HepG2 (cell line): ENCODE results near the gene ADH4. TPM values are rescaled to one million over a fixed set of nuclear protein-coding genes. Genes with fewer than 3 reads are reported as not detected.

Experiments
- ARNT2 ChIP-seq: sonication (generic); formaldehyde crosslinking; IDR thresholded peaks from 2 replicates; pipeline ENCODE4 v1.8.0; 2022; ENCODE audit warnings: mild to moderate bottlenecking, low read depth, missing genetic modification reagents, moderate library complexity
- ATF3 ChIP-seq: sonication (generic); formaldehyde crosslinking; IDR thresholded peaks from 2 replicates; pipeline ENCODE4 v1.4.0; 2020; ENCODE audit warnings: missing genetic modification reagents
- CHD2 ChIP-seq: IDR thresholded peaks from 2 replicates; pipeline ENCODE4 v1.6.1; 2011; ENCODE audit warnings: low read depth, low read length, improper control_type of control experiment
- CREB1 ChIP-seq, 2 experiments: fragments of 450-650 bp in 1 of 2; IDR thresholded peaks; 2 replicates each; pipeline ENCODE4 v1.6.1; 2016 to 2017; ENCODE audit warnings: control low read depth in 1 of 2, mild to moderate bottlenecking in 1 of 2, missing compliant biosample characterization in 1 of 2, missing genetic modification characterization in 1 of 2
- DMAP1 ChIP-seq: IDR thresholded peaks from 2 replicates; pipeline ENCODE4 v1.6.1; 2016
- FOXP4 ChIP-seq: sonication (generic); formaldehyde crosslinking; IDR thresholded peaks from 2 replicates; pipeline ENCODE4 v1.4.0; 2020; ENCODE audit warnings: missing genetic modification reagents
- GATAD1 ChIP-seq: IDR thresholded peaks from 2 replicates; pipeline ENCODE4 v1.6.1; 2016; ENCODE audit warnings: missing genetic modification reagents, missing compliant biosample characterization
- KLF13 ChIP-seq: sonication (generic); formaldehyde crosslinking; IDR thresholded peaks from 2 replicates; pipeline ENCODE4 v1.4.0; 2020; ENCODE audit warnings: mild to moderate bottlenecking, missing genetic modification reagents
- LRRFIP1 ChIP-seq: sonication (generic); formaldehyde crosslinking; conservative IDR thresholded peaks from 2 replicates; pipeline ENCODE4 v1.4.0; 2020; ENCODE audit warnings: missing genetic modification reagents
- POGZ ChIP-seq: sonication (generic); formaldehyde crosslinking; IDR thresholded peaks from 2 replicates; pipeline ENCODE4 v1.4.0; 2020; ENCODE audit warnings: mild to moderate bottlenecking, missing genetic modification reagents
- REXO4 ChIP-seq: sonication (generic); formaldehyde crosslinking; IDR thresholded peaks from 2 replicates; pipeline ENCODE4 v1.8.0; 2022; ENCODE audit warnings: missing genetic modification reagents, mild to moderate bottlenecking, borderline replicate concordance
- SOX6 ChIP-seq, 2 experiments: fragments of 450-650 bp in 1 of 2; sonication (generic) in 1 of 2; formaldehyde crosslinking in 1 of 2; IDR thresholded peaks; 2 replicates each; pipeline versions ENCODE4 v1.4.0 to v1.6.1; 2017 to 2020; ENCODE audit warnings: antibody characterized with exemption in 1 of 2, mild to moderate bottlenecking in 1 of 2, missing genetic modification reagents in 1 of 2
- TBP ChIP-seq: sonication (generic); formaldehyde crosslinking; IDR thresholded peaks from 2 replicates; pipeline ENCODE4 v1.5.0; 2020; ENCODE audit warnings: missing genetic modification reagents
- THAP11 ChIP-seq: IDR thresholded peaks from 2 replicates; pipeline ENCODE4 v1.6.1; 2016; ENCODE audit warnings: missing biosample characterization, missing genetic modification reagents
- XRCC5 ChIP-seq: fragments of 200-400 bp; formaldehyde crosslinking; optimal IDR thresholded peaks from 2 replicates; pipeline ENCODE3; 2017; ENCODE audit warnings: mild to moderate bottlenecking, low read length
- ZBTB1 ChIP-seq: sonication (generic); formaldehyde crosslinking; IDR thresholded peaks from 2 replicates; pipeline ENCODE4 v1.4.0; 2020; ENCODE audit warnings: missing genetic modification reagents, borderline replicate concordance
- ZBTB42 ChIP-seq: sonication (generic); formaldehyde crosslinking; IDR thresholded peaks from 2 replicates; pipeline ENCODE4 v1.5.0; 2020; ENCODE audit warnings: mild to moderate bottlenecking, missing genetic modification reagents
- ZFAT ChIP-seq: sonication (generic); formaldehyde crosslinking; conservative IDR thresholded peaks from 2 replicates; pipeline ENCODE4 v1.8.1; 2023; ENCODE audit warnings: missing genetic modification reagents, inconsistent platforms
- ZNF207 ChIP-seq: fragments of 450-650 bp; IDR thresholded peaks from 2 replicates; pipeline ENCODE4 v1.6.1; 2016; ENCODE audit warnings: antibody characterized with exemption, borderline replicate concordance
- ZNF234 ChIP-seq: sonication (generic); formaldehyde crosslinking; conservative IDR thresholded peaks from 2 replicates; pipeline ENCODE4 v1.5.1; 2020; ENCODE audit warnings: mild to moderate bottlenecking, missing genetic modification reagents
- ZNF570 ChIP-seq: sonication (generic); formaldehyde crosslinking; IDR thresholded peaks from 2 replicates; pipeline ENCODE4 v1.4.0; 2020; ENCODE audit warnings: mild to moderate bottlenecking, missing genetic modification reagents, borderline replicate concordance
- ZNF580 ChIP-seq: IDR thresholded peaks from 2 replicates; pipeline ENCODE4 v1.6.1; 2016; ENCODE audit warnings: low read depth, borderline replicate concordance
- ZNF713 ChIP-seq: sonication (generic); formaldehyde crosslinking; IDR thresholded peaks from 2 replicates; pipeline ENCODE4 v1.4.0; 2020; ENCODE audit warnings: mild to moderate bottlenecking, missing genetic modification reagents
- ZNF841 ChIP-seq: sonication (generic); formaldehyde crosslinking; IDR thresholded peaks from 2 replicates; pipeline ENCODE4 v1.8.1; 2023; ENCODE audit warnings: missing genetic modification reagents, borderline replicate concordance
- ZNF850 ChIP-seq: sonication (generic); formaldehyde crosslinking; conservative IDR thresholded peaks from 2 replicates; pipeline ENCODE4 v1.9.0; 2021; ENCODE audit warnings: mild to moderate bottlenecking, missing genetic modification reagents
- polyA plus RNA-seq, 8 experiments: library from polyadenylated mRNA; depleted of rRNA in 3 of 8; stranded (reverse) in 7 of 8; unstranded in 1 of 8; fragments of >200 nt; fragmentation: Illumina TruSeq in 4 of 8; extraction: Trizol in 4 of 8; gene quantifications; 2 replicates each; pipeline versions ENCODE4 v1.2.1 to v1.2.3, GENCODE V29; 2011 to 2016; ENCODE audit warnings: low read depth in 4 of 8, missing spikeins in 1 of 8, mixed read lengths in 1 of 8; ENCODE audit not compliant: insufficient read depth in 1 of 8
- total RNA-seq, 5 experiments: library from RNA; depleted of rRNA; stranded (reverse); fragments of >200 nt; fragmentation: Illumina TruSeq; extraction: Trizol; gene quantifications; 2 replicates each; pipeline ENCODE4 v1.2.3, GENCODE V29; 2016; ENCODE audit warnings: low read depth in 1 of 5
- TF ChIP-seq, protein P1 (sequence below): sonication (generic); formaldehyde crosslinking; conservative IDR thresholded peaks from 2 replicates; pipeline ENCODE4 v1.8.0; 2022; ENCODE audit warnings: missing genetic modification reagents

The ADH4 gene
- total and polyA plus RNA-seq, 2 of the 13 experiments (the other 11 are each of a cell fraction or from before 2014, with no cell fraction given), result 24.3 to 31.1 TPM

DNA sequence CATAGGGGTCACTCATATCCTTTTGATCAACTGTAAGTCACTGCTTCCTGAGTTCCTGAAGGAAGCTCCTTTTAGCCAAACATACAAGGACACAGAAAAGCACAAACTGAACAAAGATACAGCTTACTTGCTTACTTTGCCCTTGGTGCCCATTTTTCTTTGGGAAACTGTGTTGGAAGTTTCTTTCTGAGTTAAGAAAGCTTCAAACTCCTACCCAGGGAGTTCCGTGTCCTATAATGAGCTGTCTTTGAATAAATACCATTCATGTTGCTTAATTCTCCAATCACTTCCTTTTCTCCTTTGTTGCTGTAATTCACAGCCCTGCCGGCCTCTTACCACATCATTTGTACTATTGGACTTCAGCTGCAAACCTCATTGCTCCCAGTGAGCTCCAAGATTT is at the start of gene ADH4 (continued):
- TF ChIP-seq ATF3 (CRISPR knock-in tag) (no peak), ZNF580 (CRISPR knock-in tag) (no peak), ZBTB1 (CRISPR knock-in tag) (no peak), THAP11 (CRISPR knock-in tag) (0 out of 2 replicates have a peak, but pooled peaks have one; percentile 35), TBP (CRISPR knock-in tag) (no peak), SOX6 (IDR thresholded peaks at IDR 0.05) (no peak), SOX6 (CRISPR knock-in tag; IDR thresholded peaks at IDR 0.05) (peak; percentile 74), CHD2 (no peak), ZFAT (CRISPR knock-in tag) (no peak), GATAD1 (CRISPR knock-in tag) (no peak), LRRFIP1 (CRISPR knock-in tag) (no peak), ZNF234 (no peak), CREB1 (IDR thresholded peaks at IDR 0.05) (no peak), CREB1 (CRISPR knock-in tag; IDR thresholded peaks at IDR 0.05) (peak; percentile 32), ZNF713 (CRISPR knock-in tag) (no peak), ZNF570 (CRISPR knock-in tag) (no peak), DMAP1 (CRISPR knock-in tag) (no peak), XRCC5 (no peak), ZBTB42 (CRISPR knock-in tag) (no peak), ZNF850 (CRISPR knock-in tag) (no peak), ZNF841 (CRISPR knock-in tag) (no peak), REXO4 (CRISPR knock-in tag) (no peak), POGZ (peak; percentile 57; the same call in 1 of the 2 replicates), FOXP4 (CRISPR knock-in tag) (peak; percentile 35; the same call in 1 of the 2 replicates), KLF13 (CRISPR knock-in tag) (no peak), ZNF207 (no peak), ARNT2 (no peak)
- TF ChIP-seq, protein P1, sequence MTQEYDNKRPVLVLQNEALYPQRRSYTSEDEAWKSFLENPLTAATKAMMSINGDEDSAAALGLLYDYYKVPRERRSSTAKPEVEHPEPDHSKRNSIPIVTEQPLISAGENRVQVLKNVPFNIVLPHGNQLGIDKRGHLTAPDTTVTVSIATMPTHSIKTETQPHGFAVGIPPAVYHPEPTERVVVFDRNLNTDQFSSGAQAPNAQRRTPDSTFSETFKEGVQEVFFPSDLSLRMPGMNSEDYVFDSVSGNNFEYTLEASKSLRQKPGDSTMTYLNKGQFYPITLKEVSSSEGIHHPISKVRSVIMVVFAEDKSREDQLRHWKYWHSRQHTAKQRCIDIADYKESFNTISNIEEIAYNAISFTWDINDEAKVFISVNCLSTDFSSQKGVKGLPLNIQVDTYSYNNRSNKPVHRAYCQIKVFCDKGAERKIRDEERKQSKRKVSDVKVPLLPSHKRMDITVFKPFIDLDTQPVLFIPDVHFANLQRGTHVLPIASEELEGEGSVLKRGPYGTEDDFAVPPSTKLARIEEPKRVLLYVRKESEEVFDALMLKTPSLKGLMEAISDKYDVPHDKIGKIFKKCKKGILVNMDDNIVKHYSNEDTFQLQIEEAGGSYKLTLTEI (CRISPR knock-in tag), result no peak
